Fibroblast of skin of left quadriceps (primary cell): Measurements from ENCODE around the gene HOXD12.

ENCODE experiments used
- DNase-seq, 2 experiments: peaks; one replicate each; pipeline ENCODE4 v3.0.0-alpha.2; 2013; ENCODE audit warnings: low read depth in 2 of 2

Gene HOXD12, protein sequence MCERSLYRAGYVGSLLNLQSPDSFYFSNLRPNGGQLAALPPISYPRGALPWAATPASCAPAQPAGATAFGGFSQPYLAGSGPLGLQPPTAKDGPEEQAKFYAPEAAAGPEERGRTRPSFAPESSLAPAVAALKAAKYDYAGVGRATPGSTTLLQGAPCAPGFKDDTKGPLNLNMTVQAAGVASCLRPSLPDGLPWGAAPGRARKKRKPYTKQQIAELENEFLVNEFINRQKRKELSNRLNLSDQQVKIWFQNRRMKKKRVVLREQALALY

GRCh38 chr2:176099728-176100546 is at the start of gene HOXD12:
Gene HOXD12, plus strand, starts transcription at chr2:176099795. Its CDS starts 7 bp downstream, at chr2:176099802.
- no peak for DNase-seq

GRCh38 chr2:176056406-176056805 is 43.2 kb upstream of the HOXD12 start:
- no peak for DNase-seq

- no peak for DNase-seq
These were observed 35.6 kb upstream of the HOXD12 start for GRCh38 chr2:176063958-176064357.

DNA sequence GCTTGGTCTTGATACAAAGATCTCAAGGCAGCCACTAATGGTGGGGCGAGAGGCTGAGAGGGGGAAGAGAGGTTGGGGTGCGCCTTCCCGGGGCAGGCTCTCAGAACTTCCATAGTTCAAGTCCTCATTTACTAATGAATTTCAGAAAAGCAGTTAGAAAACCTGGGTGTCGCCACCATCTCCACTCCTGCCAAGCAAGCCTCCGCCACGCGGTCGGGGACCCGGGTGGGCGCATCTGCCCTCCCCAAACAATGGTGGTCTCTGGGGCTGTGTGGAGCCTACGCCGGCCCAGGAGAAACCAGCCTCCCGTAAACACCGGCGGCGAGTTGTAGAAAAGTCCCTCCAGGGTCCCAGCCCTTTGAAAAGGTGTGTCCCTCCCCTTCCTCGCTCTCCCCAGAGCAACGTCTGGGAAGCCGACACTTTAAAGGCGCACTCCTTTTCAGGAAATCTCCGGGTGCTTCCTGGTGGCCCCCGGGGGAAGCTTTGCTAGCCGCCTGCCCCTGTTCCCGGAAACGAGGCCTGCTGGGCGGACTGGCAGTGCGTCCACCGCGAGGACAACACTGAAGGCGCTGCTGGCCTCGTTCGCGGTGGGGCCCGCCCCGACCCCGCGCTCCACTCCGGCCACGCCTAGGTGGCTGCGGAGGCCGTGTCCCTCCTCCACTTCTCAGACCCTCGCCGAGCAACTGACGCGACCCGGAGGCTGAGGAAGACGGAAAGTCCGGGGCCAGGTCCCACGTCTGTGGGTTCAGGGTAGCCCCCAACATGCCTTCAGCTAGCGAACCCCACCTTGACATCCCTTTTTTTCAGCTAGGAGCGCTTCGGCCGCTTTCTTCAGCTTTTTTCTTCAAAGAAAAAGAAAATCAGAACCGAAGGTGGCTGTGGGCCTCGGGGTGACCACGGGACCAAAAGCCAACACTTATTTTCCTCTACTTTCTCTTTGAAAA is 32.7 kb upstream of the HOXD12 start:
- no peak for DNase-seq

DNA sequence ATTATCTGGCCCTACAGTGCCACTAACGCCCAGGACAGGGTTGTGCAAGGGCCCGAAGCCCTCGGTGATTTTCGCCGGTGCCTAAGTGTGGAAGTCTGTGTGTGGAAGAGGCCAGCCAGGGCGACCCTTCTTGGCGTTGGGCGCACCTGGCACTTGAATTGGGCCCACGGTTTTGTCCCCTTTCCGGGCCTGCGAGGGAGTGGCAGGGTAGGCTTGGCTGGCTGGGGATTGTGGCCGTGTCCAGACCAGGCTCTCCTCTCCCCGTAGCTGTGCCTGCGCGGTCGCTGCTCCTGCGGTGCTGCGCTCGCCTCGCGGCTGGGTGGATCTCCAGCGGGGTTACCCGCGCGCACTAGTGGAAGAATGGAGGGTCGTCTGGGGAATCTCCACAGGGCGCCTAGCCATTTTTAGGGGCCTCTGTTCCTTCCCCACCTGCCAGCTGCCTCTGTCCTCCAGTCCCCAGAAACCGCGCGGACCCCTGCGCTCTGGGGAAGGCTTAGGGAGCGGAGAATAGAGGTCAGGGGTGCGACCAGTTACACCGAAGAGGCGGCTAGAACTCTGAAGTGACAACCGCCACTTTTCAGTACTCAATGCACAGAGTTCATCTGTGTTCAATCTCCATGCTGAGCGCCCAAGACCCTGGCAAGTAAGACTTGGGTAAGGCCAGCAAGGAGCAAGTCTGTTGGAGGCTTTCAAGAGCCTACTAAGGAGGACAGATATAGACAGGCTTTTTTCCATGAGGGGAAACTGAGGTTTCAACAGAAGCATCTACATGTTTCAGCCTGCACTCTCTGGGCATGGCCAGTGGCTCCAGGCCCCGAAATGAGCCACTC is 31.8 kb upstream of the HOXD12 start:
- DNase-seq: no peak

GRCh38 chr2:176068419-176068832 is 31.2 kb upstream of the HOXD12 start:
- DNase-seq: no peak

DNA sequence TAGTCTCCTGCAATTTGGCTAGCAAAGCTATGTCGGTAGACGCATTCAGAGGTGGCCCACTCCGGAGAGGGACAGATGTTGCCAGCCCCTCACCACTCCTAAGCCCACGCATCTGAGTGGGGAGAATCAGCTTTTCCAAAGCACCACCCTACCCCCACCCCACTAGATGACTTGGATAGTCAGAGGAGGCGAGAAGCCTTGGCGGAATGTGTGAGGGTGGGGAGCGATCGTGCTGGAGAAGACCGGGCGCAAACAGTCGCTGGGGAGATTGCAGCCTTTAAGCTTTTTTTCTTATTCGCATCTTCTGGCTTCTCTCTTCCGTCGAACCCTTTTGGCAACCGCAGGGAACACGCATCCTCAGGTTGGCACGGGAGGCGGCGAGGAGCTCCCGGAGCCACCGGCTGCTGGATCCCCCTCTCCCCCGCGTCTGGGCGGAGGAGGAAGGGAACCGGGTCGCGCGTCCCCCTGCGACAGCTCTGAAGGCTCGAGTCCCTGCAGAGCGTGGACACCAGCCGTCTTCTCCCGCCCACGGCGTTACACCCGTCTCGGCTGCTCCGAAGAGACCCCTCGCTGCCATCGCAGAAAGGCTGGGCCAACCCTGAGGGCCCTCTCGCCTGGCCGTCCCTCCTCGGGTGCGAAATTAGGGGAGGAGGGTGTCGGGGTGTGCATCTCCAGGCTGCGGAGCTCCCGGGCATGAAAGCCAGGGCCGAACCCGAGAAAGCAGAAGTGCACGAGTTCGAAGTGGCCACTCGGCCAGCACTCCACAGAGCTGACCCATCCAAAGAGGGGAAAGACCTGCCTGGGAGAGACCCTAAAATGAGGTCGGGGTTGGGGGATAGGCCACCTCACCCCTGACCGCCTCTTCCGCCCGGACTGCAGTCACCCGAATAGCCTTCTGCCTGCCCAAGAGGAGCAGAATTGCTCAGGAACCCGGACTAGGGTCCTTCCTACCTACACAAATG is 28.0 kb upstream of the HOXD12 start:
- no peak for DNase-seq

DNA sequence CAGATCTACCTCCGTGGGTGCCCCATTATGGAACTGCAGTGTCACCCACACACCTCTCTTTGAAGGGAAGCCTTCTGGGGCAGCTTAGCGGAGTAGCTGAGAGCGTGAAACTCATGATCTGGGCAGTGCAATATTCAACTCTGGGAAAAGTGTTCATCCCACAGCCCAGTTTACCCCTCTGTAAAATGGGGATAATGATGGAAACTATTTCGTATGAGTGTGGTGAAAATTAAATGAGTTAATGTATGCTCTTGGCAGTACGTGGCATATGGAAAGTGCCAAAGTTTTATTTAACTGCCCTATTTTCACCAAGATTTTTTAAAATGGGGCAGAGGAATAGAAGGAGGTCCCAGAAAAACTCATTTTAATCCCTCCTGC is 27.3 kb upstream of the HOXD12 start:
- DNase-seq: no peak

DNA sequence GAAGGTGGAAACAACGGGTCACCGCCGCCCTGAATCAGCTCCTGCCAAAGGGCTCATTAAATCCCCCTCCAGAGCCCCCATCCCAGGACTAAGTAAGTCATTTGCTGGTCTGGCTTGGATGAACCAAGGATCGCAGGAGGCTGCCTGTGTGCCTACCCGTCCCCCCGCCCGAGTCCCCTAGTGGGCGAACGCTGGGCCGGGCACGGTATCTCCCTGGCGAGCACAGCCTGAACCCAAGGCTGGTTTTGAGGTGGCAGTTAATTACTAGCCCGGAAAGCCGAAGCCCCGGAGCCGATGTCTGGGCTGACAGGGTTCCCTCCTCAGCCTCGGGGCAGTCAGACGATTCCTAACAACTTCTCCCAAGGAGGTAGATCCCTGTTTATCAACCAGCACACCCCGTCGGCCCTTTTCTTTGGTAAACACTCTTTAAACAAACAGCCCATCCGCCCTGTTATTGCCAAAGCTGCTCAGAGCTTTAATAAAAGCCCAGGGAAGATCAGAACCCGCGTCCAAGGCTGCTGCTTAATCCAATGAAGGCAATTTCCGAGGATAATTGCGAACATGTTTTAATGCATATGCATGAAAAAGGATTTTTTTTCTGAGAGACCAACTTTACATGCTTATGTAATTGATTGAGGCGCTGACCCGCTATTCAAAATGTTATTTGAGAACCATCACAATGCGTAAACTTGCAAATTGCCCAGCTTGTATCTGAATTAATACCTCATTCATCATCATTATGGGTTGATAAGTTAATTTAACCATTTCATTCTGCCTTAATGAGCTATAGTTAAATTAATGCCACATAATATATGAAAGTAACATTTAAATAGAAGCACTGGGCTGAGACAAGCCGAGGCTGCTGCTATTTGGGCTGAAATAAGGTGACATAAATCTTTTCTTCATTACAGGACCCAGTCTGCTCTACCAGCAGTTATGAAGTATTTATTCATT is 26.4 kb upstream of the HOXD12 start:
- no peak for DNase-seq

GRCh38 chr2:176074919-176075425 is 24.6 kb upstream of the HOXD12 start:
- no peak for DNase-seq

GRCh38 chr2:176075481-176075880 is 24.1 kb upstream of the HOXD12 start:
- DNase-seq: no peak

GRCh38 chr2:176076063-176076462 is 23.5 kb upstream of the HOXD12 start:
- no peak for DNase-seq

- no peak for DNase-seq
These were observed 22.8 kb upstream of the HOXD12 start for GRCh38 chr2:176076796-176077195.

GRCh38 chr2:176078541-176079284 is 20.9 kb upstream of the HOXD12 start:
- DNase-seq: no peak

DNA sequence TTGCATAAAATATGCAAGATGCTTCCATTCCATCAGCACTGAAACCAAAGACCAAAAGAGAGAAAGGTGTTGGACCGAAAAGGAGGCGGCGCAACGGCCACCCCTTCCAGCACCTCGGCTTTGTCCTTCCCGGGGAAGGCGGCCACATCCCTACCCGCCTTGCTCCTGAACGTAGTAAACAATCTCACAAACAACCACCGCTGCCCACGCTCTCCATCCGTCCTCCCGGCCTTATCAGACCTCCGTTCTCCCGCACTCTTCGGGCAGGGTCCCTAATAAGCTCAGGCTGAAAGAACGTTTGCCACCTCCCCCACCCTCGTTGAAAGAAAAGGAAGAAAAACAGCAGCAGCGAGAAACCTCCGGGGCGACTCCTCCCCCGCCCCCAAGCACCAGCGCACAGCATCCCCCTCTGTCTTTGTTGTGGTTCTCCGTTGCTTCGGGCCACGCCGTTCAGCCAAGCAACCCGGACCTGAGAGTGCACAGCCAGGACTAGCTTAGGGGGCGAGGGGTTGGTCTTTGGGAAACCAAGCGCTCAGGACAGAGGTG is 20.2 kb upstream of the HOXD12 start:
- no peak for DNase-seq

DNA sequence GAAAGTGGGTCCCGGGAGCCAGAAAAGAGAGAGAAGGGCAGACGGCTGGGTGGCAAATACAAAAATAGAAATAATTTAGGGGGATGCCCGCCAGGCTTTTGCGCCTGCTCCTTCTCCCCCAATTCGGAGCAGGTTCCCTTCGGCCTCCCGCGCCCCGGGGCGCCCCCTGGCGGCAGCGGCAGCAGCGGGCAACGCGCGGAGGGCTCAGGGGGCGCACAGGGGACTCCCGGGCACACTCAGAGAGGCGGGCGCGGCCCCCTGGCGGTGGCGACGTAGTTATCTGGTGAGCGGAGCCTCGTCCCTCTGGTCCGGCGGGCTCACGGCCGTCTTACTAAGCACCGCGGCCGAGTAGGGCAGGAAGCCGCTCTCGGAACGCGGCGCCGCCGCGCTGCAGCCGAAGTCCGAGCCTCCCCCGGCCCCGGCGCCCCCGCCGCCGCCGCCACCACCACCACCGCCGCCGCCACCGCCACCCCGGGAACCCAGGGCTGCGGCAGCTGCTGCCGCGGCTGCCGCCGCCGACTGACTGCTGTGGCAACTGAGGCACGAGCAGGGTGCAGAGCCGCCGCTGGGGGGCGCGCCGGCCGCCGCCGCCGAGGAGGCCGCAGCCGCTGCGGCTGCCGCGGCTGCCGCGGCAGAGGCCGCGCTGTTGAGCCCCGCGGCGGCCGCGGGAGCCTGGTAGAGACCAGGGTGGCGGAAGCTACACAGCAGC is 19.6 kb upstream of the HOXD12 start:
- peak in 1 of 2 experiments; percentile 12 for DNase-seq
